Measurements from ENCODE around the gene PCDHA4.
"Not testable (repeated sequence)": the region's sequence is repeated elsewhere in the genome, so short reads cannot be mapped to it uniquely, and the experiment has no call there.

Gene PCDHA4

GRCh38 chr5:140822281-140822629 lies 15.4 kb downstream of the PCDHA4 start:
- no peak for DNase-seq

GRCh38 chr5:140822969-140823368 lies 16.1 kb downstream of the PCDHA4 start:
- DNase-seq: not testable (repeated sequence)

- DNase-seq: no peak
Measured at GRCh38 chr5:140823475-140823874, 16.6 kb downstream of the PCDHA4 start.

- DNase-seq: no peak
Measured at GRCh38 chr5:140827704-140828361, 21.0 kb downstream of the PCDHA4 start, which contains the start of gene PCDHA6. TSS of gene PCDHA6 (plus strand) at chr5:140827960. CDS start at chr5:140828092, 132 bp downstream.

GRCh38 chr5:140828362-140828737 lies 21.5 kb downstream of the PCDHA4 start:
- no peak for DNase-seq

GRCh38 chr5:140829511-140830501 lies 22.9 kb downstream of the PCDHA4 start:
- not testable (repeated sequence) for DNase-seq

- no peak for DNase-seq
Measured at GRCh38 chr5:140833993-140834392, 27.1 kb downstream of the PCDHA4 start, which contains the start of gene PCDHA7. TSS of gene PCDHA7 (plus strand) at chr5:140834269. CDS start at chr5:140834384, 115 bp downstream.

- DNase-seq: not testable (repeated sequence)
Measured at GRCh38 chr5:140834439-140835008, 27.7 kb downstream of the PCDHA4 start.

- no peak for DNase-seq
Measured at GRCh38 chr5:140835622-140836510, 29.0 kb downstream of the PCDHA4 start.

GRCh38 chr5:140840978-140841962 lies 34.4 kb downstream of the PCDHA4 start, which contains the start of gene PCDHA8:
TSS of gene PCDHA8 (plus strand) at chr5:140841187. CDS start at chr5:140841322, 135 bp downstream.
- no peak for DNase-seq

GRCh38 chr5:140842798-140843733 lies 36.2 kb downstream of the PCDHA4 start:
- DNase-seq: no peak

- DNase-seq: not testable (repeated sequence)
Measured at GRCh38 chr5:140848139-140849102, 41.6 kb downstream of the PCDHA4 start, which contains the start of gene PCDHA9. TSS of gene PCDHA9 (plus strand) at chr5:140848382. CDS start at chr5:140848496, 114 bp downstream.

- DNase-seq: not testable (repeated sequence)
Measured at GRCh38 chr5:140849831-140850634, 43.2 kb downstream of the PCDHA4 start.

- no peak for DNase-seq
Measured at GRCh38 chr5:140855772-140856674, 49.2 kb downstream of the PCDHA4 start, which contains the start of gene PCDHA10. TSS of gene PCDHA10 (plus strand) at chr5:140855897. CDS start at chr5:140856049, 152 bp downstream.

GRCh38 chr5:140857177-140857986 lies 50.5 kb downstream of the PCDHA4 start:
- DNase-seq: no peak

GRCh38 chr5:140857987-140858240 lies 51.0 kb downstream of the PCDHA4 start:
- DNase-seq: no peak
